HG03095 (cell line): ENCODE data around the gene HPN.
"Not testable (repeated sequence)": the region's sequence is repeated elsewhere in the genome, so short reads cannot be mapped to it uniquely, and the experiment has no call there.

Experiments used
- ATAC-seq: cut with Tn5 transposase; IDR thresholded peaks from one replicate; pipeline ENCODE4 v1.9.1; 2021; ENCODE audit warnings: moderate library complexity; ENCODE audit not compliant: unreplicated experiment

Gene HPN

DNA sequence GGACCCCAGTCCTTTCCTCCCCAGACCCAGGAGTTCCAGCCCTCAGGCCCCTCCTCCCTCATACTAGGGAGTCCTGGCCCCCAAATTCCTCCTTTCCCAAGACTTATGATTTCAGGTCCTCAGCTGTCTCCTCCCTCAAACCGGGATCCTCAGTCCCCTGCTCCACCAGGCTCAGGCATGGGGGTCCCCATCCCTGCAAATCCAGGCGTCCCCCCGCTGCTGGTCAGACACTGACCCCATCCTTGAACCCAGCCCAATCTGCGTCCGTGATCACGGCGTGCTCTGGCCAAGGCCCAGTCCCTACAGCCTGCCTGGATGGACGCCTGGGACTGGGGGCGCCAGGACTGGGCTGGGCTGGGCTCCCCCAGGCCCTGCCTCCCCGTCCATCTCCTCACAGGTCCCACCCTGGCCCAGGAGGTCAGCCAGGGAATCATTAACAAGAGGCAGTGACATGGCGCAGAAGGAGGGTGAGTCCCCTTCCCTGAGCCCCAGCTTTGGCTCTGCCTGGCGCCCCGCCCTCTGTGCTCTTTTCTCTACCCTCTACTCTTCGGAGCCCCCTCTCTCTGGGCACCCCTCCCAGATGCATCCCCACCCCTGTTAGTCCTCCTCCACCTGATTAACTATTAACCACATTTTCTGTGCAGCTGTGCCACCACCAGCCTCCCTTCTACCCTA lies 672 bp downstream of the HPN start:
- no peak for ATAC-seq

GRCh38 chr19:35042954-35043604 lies 1.6 kb downstream of the HPN start:
- no peak for ATAC-seq

GRCh38 chr19:35043906-35044305 lies 2.4 kb downstream of the HPN start:
- ATAC-seq, result no peak

DNA sequence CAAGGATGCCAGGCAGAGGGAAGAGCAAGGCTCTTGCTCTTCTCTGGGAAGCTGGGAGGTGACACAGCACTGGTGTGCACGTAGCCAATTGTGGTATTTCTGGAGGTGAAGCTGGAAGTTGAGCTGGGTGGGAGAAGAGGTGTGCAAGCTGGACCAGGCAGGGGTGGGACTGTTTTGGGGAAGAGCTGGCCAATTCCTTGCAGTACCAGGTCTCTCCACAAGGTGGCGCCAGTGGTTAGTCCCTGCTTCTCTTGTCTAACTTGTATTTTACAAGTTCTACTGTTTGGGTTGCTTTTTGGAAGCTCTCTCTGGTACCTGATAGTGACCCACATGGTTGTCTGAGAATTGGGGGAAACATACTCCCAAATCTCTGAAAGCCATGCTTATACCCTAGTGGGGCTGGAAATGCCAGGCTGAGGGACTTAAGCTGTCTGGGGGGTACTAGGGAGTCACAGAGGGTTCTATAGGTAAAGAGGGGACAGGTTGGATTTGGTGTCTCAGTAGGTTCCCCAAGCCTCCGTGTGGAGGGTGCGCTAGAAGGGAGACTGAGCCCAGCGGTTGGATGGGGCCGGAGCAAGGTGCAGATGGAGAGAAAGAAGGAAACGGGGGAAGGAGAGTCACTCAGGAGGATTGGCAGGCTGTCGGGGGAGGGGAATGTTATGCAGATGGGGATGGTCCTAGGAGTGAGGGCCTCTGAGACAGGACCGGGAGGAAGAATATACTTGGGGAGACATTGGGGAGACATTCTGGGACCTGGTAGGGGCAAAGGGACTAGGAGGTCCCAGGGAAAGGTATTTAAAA lies 3.0 kb downstream of the HPN start:
- no peak for ATAC-seq

DNA sequence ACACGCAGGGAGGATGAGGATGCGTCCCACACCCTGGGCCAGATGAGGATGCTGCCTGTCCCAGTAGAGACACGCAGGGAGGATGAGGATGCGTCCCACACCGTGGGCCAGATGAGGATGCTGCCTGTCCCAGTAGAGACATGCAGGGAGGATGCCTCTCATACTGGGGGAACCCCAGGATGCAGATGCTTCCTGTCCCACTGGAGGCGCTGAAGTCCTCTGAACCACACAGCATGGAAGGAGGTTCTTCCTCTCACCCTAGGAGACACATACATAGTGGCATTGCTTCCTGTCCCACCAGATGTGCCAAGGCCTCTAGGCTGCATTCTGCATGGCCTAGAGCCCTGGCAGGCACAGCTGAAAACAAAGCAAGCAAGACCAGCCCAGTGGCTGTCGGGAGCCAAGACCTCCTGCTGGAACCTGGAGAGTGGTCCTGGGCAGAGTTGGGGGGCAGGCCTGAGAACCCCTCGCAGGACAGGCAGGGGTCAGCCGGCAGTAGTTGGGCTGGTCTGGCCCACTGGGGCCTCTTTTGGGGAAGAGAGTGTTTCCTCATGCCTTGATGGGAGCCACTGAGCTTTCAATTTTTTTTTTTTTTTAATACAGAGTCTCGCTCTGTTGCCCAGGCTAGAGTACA lies 4.3 kb downstream of the HPN start:
- ATAC-seq, result no peak

DNA sequence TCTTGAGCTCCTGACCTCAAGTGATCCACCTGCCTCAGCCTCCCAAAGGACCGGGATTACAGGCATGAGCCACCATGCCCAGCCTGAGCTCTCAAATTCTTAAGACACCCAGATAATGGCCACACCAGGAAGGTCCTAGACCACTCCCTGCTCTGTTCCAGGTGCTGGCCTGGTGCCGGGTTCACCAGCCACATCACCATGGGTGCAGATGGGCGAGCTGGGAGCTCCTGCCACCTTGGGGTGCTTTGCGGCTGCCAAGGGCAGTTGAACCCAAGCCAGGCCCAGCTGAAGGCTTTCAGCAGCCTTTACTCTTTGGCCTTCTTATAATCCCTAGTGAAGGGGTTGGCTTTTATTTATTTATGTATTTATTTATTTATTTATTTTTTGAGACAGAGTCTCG lies 4.9 kb downstream of the HPN start:
- no peak for ATAC-seq

DNA sequence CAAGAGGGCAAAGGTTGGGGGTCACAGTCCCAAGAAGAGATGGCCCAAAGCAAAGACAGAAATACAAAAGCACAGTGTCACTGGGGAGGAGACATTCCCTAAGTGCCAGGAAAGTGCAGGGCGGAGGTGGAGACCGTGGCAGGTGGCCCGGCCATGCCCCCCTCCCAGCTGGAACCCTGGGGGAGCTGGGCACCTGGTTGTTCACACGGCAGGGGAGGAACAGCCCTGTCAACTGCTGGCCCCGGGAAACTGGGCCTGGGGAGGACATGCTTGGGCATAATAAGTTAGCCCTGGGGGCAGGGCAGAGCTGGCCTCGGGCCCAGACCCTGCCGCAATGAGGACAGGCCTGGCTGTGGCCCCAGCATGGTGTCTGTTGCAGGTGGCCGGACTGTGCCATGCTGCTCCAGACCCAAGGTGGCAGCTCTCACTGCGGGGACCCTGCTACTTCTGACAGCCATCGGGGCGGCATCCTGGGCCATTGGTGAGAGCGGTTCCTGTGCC lies 7.4 kb downstream of the HPN start:
- no peak for ATAC-seq

GRCh38 chr19:35049456-35049855 lies 7.9 kb downstream of the HPN start:
- ATAC-seq, result no peak

DNA sequence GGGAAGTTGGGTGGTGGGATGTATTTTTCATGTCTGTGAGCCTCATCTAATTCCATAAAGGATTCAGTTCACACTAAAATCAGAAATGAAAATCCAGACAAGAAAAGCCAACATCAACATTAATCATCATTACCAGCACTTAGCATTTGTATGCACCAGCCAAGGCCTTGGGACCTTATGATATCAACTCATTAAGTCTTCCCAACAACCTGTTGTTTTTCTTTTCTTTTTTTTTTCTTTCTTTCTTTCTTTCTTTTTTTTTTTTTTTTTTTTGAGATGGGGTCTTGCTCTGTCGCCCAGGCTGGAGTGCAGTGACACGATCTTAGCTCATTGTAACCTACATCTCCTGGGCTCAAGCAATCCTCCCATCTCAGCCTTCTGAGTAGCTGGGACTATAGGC lies 9.1 kb downstream of the HPN start:
- not testable (repeated sequence) for ATAC-seq

- ATAC-seq, result not testable (repeated sequence)
These were observed 9.7 kb downstream of the HPN start for GRCh38 chr19:35051268-35051667.

DNA sequence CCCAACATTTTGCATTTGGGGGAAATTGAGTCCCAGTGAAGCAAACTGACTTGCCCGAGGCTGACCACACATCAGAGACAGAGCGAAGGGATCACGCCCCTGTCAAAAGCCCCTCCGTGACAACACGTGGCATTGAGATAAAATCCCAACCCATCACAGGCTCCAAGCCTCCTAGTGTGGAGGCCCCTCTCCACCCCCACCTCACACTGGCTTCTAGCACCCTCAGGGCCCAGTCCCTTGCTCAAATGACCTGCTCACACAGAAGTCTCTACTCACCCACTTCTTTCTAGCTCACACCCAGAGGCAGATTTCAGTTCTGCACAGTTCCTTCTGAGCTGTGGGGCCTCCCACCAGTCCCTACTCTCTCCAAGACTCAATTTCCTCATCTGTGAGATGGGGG lies 10.3 kb downstream of the HPN start:
- no peak for ATAC-seq

GRCh38 chr19:35052599-35053190 lies 11.2 kb downstream of the HPN start:
- no peak for ATAC-seq

DNA sequence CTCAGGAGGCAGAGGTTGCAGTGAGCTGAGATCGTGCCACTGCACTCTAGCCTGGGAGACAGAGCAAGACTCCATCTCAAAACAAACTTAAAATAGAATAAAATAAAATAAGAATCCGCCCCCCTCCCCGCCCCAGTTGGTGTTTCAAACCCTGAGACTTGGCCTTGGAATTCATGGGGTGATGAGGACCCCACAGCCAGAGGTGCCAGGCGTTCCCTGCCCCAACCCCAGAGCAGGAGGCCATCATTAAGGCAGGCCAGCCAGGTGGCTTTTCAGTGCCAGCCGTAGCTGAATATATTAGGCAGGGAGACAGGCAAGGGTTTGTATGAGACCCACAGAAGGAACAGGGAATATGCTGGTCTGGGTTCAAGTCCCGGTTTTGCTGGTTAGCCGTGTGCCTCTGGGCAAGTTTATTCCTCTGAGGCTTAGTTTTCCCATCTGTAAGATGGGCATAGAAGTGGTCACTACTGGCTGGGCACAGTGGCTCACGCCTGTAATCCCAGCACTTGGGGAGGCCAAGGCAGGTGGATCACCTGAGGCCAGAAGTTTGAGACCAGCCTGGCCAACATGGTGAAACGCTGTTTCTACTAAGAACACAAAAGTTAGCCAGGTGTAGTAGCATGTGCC lies 12.3 kb downstream of the HPN start:
- no peak for ATAC-seq

DNA sequence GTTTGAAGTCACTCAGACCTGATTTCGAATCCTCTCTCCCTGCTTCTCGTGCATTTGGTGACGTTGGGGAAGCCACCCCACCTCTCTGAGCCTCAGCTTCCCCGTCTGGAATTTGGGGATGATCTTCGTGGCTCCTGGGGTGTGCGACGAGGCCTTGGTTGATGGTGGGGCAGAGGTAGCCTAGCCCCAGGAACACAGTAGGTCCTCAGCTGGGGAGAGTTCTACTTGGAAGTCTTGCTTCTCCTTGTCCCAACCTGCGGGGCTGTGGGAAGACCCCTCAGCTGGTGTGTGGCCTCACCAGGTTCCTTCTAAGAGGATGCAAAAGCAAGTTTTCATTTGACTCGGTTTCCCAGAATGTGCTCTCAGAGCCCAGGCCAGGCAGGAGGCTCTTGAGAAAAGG lies 13.1 kb downstream of the HPN start:
- no peak for ATAC-seq

GRCh38 chr19:35055715-35056179 lies 14.2 kb downstream of the HPN start:
- ATAC-seq, result no peak

GRCh38 chr19:35056513-35057063 lies 15.1 kb downstream of the HPN start:
- no peak for ATAC-seq

- no peak for ATAC-seq
These were observed 16.8 kb downstream of the HPN start for GRCh38 chr19:35058370-35058769.

GRCh38 chr19:35059006-35059798 lies 17.7 kb downstream of the HPN start:
- no peak for ATAC-seq

DNA sequence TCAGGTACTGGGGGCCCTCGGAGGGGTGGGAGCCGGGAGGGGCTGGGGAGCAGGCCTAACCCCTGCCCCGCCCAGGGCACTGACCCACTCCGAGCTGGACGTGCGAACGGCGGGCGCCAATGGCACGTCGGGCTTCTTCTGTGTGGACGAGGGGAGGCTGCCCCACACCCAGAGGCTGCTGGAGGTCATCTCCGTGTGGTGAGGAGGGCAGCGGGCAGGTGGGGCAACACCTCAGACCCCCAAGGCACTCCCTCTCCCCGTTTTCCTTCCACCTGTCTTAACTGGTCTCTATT lies 18.2 kb downstream of the HPN start:
- ATAC-seq, result no peak
